Measurements from ENCODE around the gene TTC7B.

TTC7B gene

DNA sequence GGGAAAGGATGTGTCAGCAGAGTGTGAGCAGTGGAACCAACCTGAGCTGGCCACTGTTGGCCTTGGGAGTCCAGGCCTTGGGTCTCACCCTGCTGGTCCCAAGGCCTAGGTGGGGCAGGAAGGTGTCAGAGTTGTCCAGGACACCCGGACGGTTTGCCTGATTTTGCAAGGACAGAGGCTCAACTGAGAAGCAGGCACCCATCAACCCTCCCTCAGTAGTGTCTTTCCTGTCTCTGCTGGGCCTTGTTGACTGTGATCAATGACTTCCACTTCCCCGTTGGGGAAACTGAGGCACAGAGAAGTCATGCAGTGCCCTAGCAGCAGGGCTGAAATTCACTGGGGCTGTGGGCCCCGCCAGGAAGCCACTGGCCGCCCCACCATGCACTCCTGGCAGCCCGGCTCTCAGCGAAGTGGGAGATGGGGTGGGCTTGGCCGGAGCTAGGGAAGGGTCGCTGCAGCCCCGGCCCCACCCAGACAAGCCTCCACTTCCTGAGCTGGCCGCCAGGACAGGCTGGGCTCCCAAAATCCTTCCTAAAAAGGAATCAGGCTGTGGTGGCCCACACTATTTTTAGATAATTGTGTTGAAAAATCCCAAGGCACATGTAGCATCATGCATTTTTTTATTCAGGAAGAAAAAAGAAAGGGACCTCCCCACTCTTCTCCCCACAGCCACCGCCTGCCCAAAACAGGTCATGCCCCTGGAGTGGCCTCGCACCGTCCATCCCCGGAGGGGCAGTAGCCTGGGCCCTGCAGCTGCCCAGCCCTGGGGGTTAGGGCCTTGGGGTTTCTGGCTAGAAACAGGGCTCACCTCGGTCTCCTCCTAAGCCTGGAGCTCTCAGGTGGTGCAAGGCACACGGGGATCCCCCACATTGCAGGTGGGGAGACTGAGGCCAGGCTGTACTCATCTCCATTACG, 292.0 kb downstream of the TTC7B start:
- Histone ChIP-seq H3K79me2 (ENCODE audit: insufficient read depth, low read length) (no peaks in the 10 kb centered on the region), H3K4me2 (ENCODE audit: low read depth, low read length, poor library complexity, severe bottlenecking) (no peak overlapping the region), H3F3A (ENCODE audit: insufficient read depth) (no peaks in the 10 kb centered on the region), H3K27ac (ENCODE audit: low read depth, low read length) (no peak overlapping the region), H3K27me3 (ENCODE audit: low read length) (no peaks in the 10 kb centered on the region), H4K20me1 (ENCODE audit: low read depth, low read length) (no peaks in the 10 kb centered on the region), H2AFZ (ENCODE audit: low read depth, low read length, severe bottlenecking) (no peak overlapping the region), H3K9me3 (ENCODE audit: insufficient read depth, low read length) (no peaks in the 10 kb centered on the region; the same call in 1 of the 2 replicates), H3K4me3 (ENCODE audit: insufficient read depth, low read length, poor library complexity, severe bottlenecking) (no peak overlapping the region), H3K9me2 (replicated peaks; ENCODE audit: insufficient read depth, low read length) (no peaks in the 10 kb centered on the region), H3K36me3 (ENCODE audit: low read length) (no peaks in the 10 kb centered on the region), H3K9ac (ENCODE audit: low read length) (no peak overlapping the region)
- TF ChIP-seq, protein P1, sequence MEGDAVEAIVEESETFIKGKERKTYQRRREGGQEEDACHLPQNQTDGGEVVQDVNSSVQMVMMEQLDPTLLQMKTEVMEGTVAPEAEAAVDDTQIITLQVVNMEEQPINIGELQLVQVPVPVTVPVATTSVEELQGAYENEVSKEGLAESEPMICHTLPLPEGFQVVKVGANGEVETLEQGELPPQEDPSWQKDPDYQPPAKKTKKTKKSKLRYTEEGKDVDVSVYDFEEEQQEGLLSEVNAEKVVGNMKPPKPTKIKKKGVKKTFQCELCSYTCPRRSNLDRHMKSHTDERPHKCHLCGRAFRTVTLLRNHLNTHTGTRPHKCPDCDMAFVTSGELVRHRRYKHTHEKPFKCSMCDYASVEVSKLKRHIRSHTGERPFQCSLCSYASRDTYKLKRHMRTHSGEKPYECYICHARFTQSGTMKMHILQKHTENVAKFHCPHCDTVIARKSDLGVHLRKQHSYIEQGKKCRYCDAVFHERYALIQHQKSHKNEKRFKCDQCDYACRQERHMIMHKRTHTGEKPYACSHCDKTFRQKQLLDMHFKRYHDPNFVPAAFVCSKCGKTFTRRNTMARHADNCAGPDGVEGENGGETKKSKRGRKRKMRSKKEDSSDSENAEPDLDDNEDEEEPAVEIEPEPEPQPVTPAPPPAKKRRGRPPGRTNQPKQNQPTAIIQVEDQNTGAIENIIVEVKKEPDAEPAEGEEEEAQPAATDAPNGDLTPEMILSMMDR (IDR thresholded peaks at IDR 0.05; ENCODE audit: insufficient read depth, low read length, poor library complexity, severe bottlenecking): no peak
- TF ChIP-seq EZH2phosphoT487 (conservative IDR thresholded peaks at IDR 0.05; ENCODE audit: low read length): no peak

DNA sequence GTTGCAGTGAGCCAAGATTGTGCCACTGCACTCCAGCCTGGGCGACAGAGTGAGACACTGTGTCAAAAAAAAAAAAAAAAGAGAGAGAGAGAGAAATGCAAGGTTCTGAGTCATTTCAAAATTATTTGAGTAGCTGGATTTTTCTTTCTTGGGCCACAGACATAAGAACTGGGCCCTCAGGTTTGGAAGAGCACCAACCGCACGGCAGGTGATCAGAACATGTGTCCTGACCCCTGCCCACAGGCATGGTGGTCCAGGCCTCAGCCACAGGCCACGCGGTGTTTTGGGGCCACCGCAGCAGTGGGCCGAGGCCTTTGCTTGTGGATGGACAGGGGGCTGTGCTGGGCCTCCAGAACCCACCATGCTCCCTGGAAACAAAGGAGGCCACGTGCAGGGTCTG, 292.7 kb downstream of the TTC7B start:
- Histone ChIP-seq H3K4me2 (ENCODE audit: low read depth, low read length, poor library complexity, severe bottlenecking) (no peak overlapping the region), H3F3A (ENCODE audit: insufficient read depth) (no peaks in the 10 kb centered on the region), H3K36me3 (ENCODE audit: low read length) (no peaks in the 10 kb centered on the region), H4K20me1 (ENCODE audit: low read depth, low read length) (no peaks in the 10 kb centered on the region), H3K4me3 (ENCODE audit: insufficient read depth, low read length, poor library complexity, severe bottlenecking) (no peak overlapping the region), H3K9me2 (replicated peaks; ENCODE audit: insufficient read depth, low read length) (no peaks in the 10 kb centered on the region), H3K79me2 (ENCODE audit: insufficient read depth, low read length) (no peaks in the 10 kb centered on the region), H3K9ac (ENCODE audit: low read length) (no peak overlapping the region), H2AFZ (ENCODE audit: low read depth, low read length, severe bottlenecking) (no peak overlapping the region), H3K27me3 (ENCODE audit: low read length) (no peaks in the 10 kb centered on the region), H3K9me3 (ENCODE audit: insufficient read depth, low read length) (no peaks in the 10 kb centered on the region; the same call in 1 of the 2 replicates), H3K27ac (ENCODE audit: low read depth, low read length) (no peak overlapping the region)
- no peak for TF ChIP-seq EZH2phosphoT487 (conservative IDR thresholded peaks at IDR 0.05; ENCODE audit: low read length)
- TF ChIP-seq, protein P1 (IDR thresholded peaks at IDR 0.05; ENCODE audit: insufficient read depth, low read length, poor library complexity, severe bottlenecking): no peak

DNA sequence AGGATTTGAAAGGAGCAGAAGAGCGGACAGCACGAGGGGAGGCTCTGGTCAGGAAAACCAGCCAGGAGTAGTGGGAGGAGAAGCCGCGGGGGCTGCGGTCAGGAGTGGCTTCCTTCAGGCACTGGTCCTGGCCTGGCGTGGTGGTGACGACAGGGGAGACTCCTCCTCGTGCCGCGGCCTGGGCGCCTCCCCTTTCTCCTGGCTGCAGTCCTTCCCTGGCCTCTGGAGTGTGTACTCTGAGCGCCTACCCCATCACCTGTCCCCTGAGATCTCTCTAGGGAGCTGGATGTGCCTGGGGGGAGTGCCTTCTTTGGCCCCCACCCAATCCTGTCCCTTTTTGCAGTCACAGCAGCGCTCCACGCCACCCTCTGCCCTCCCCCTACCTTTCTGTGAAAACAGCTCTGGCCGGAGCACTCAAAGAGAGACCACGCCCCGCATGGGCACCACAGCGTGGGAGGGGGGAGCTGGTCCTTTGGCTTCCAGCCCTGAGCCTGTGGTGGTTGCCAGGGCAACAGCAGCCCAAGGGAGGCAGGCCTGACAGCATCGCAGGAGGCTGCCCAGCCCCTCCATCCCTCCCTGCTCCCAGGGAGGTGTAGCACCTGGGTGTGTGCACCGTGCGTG, 293.5 kb downstream of the TTC7B start:
- no peak overlapping the region for H3K9ac ChIP-seq (ENCODE audit: low read length)
- no peaks in the 10 kb centered on the region for H3F3A ChIP-seq (ENCODE audit: insufficient read depth)
- H3K27me3 ChIP-seq (ENCODE audit: low read length): no peaks in the 10 kb centered on the region
- no peak overlapping the region for H2AFZ ChIP-seq (ENCODE audit: low read depth, low read length, severe bottlenecking)
- no peak overlapping the region for H3K27ac ChIP-seq (ENCODE audit: low read depth, low read length)
- no peaks in the 10 kb centered on the region for H3K36me3 ChIP-seq (ENCODE audit: low read length)
- no peak overlapping the region for H3K4me3 ChIP-seq (ENCODE audit: insufficient read depth, low read length, poor library complexity, severe bottlenecking)
- no peak overlapping the region for H3K4me2 ChIP-seq (ENCODE audit: low read depth, low read length, poor library complexity, severe bottlenecking)
- no peaks in the 10 kb centered on the region for H3K9me2 ChIP-seq (replicated peaks; ENCODE audit: insufficient read depth, low read length)
- H4K20me1 ChIP-seq (ENCODE audit: low read depth, low read length): no peaks in the 10 kb centered on the region
- no peaks in the 10 kb centered on the region for H3K79me2 ChIP-seq (ENCODE audit: insufficient read depth, low read length)
- H3K9me3 ChIP-seq (ENCODE audit: insufficient read depth, low read length): no peaks in the 10 kb centered on the region; the same call in 1 of the 2 replicates
- TF ChIP-seq, protein P1 (IDR thresholded peaks at IDR 0.05; ENCODE audit: insufficient read depth, low read length, poor library complexity, severe bottlenecking): no peak
- TF ChIP-seq EZH2phosphoT487 (conservative IDR thresholded peaks at IDR 0.05; ENCODE audit: low read length): no peak

All from SU-DHL-6 (cell line).